H1 (cell line): ENCODE measurements around the gene SSC5D. TPM values are rescaled to one million over a fixed set of nuclear protein-coding genes. Genes with fewer than 3 reads are reported as not detected.

ENCODE experiments used
- GABPA ChIP-seq: IDR thresholded peaks from 2 replicates; pipeline ENCODE4 v1.6.1; 2011; ENCODE audit warnings: mild to moderate bottlenecking, low read length, moderate library complexity, borderline replicate concordance; ENCODE audit not compliant: insufficient read depth
- HDAC2 ChIP-seq, 2 experiments: fragments of 300-600 bp in 1 of 2; sonication (generic) in 1 of 2; IDR thresholded peaks; 2 replicates each; pipeline ENCODE4 v1.6.1; 2011 to 2012; ENCODE audit warnings: low read depth in 2 of 2, low read length in 2 of 2, mild to moderate bottlenecking in 2 of 2, moderate library complexity in 2 of 2, borderline replicate concordance in 1 of 2, inconsistent platforms in 1 of 2
- JUND ChIP-seq: IDR thresholded peaks from 2 replicates; pipeline ENCODE4 v1.6.1; 2011; ENCODE audit warnings: mild to moderate bottlenecking, improper control_type of control experiment, low read length
- NRF1 ChIP-seq: IDR thresholded peaks from 2 replicates; pipeline ENCODE4 v1.6.1; 2011; ENCODE audit warnings: mild to moderate bottlenecking, low read depth, low read length, improper control_type of control experiment
- SP1 ChIP-seq: IDR thresholded peaks from 2 replicates; pipeline ENCODE4 v1.6.1; 2011; ENCODE audit warnings: low read depth, low read length
- YY1 ChIP-seq: IDR thresholded peaks from 2 replicates; pipeline ENCODE4 v1.6.1; 2011; ENCODE audit warnings: low read depth, mild to moderate bottlenecking, low read length
- polyA plus RNA-seq, 7 experiments: library from polyadenylated mRNA; depleted of rRNA in 3 of 7; stranded (reverse) in 5 of 7; unstranded in 2 of 7; fragments of >200 nt in 5 of 7; fragments of 200-250 nt in 2 of 7; gene quantifications; 1 replicate in 5 of 7; 2 replicates in 1 of 7; 4 replicates in 1 of 7; pipeline versions ENCODE4 v1.2.1 to v1.2.3, GENCODE V29; 2011 to 2013; ENCODE audit warnings: missing spikeins in 2 of 7, mixed read lengths in 2 of 7
- total RNA-seq: library from RNA; stranded (reverse); fragmentation: NEBNext Ultra II Directional; extraction: Animal tissue kit (Norgen Biotek cat#: 25700); gene quantifications from 2 replicates; pipeline ENCODE4 v1.2.1, GENCODE V29; 2021
- TF ChIP-seq, protein P1 (sequence below): IDR thresholded peaks from 2 replicates; pipeline ENCODE4 v1.6.1; 2012; ENCODE audit warnings: inconsistent platforms

SSC5D gene
- total and polyA plus RNA-seq, 2 of the 8 experiments (the other 6 are each of a cell fraction or from before 2014, with no cell fraction given) = 0.39 to 1.7 TPM

DNA sequence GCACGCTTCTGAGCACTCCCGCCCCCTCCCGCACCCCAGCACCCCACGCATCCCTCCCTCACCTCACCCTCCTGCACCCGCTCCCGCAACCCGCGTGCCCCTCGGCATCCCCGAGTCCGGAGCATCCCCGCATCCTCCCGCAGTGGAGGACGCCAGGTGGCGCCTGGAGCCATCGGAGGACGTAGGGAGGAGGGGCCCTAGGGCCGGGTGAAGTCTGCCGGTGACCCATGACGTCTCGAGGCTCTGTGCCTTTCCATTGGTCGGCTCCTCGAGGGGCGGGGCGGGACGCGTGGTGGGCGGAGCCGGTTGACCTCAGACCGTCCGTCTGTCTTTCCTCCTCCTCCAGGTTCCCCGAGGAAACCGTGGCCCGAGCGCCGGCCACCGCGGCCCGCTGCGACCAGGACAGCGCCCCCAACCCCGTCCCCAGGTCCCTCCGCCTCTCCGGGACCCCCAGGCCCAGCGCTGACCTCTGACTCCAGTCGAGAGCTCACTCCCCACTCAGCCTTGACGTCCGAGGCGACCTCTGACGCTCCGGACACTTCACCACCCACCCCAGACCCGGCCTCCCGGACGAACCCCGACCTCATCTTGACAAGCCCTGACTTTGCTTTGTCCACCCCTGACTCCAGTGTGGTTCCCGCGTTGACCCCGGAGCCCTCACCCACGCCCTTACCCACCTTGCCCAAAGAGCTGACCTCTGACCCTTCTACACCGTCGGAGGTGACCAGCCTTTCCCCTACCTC is 28.8 kb downstream of the SSC5D start (continued):
- no peak for TF ChIP-seq NRF1
- TF ChIP-seq GABPA = no peak
- TF ChIP-seq YY1 = peak; percentile 52; the same call in 1 of the 2 replicates
- peak; percentile 91 for TF ChIP-seq SP1
- TF ChIP-seq, protein P1, sequence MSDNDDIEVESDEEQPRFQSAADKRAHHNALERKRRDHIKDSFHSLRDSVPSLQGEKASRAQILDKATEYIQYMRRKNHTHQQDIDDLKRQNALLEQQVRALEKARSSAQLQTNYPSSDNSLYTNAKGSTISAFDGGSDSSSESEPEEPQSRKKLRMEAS = peak; percentile 62
- TF ChIP-seq JUND = no peak
- 0 out of 4 replicates have a peak, but pooled peaks of 1 of the 2 experiments have one; percentile 75 for TF ChIP-seq HDAC2 (IDR thresholded peaks at IDR 0.05; ENCODE audit: borderline replicate concordance in 1 of 2, low read depth in 2 of 2, low read length in 2 of 2)
